PC-9 (cell line): Measurements from ENCODE around the gene DBX1. TPM values are rescaled to one million over a fixed set of nuclear protein-coding genes. Genes with fewer than 3 reads are reported as not detected.

Experiments
- BruUV-seq: library from RNA; stranded (reverse); fragments of 400-500 nt; replicated peaks from 2 replicates; lab custom pipeline; 2021; lab: Mats Ljungman, UMichigan
- CTCF ChIA-PET: fragments of 300-600 bp; sonication (Branson Sonifier 250); formaldehyde crosslinking; loops from one replicate; lab custom pipeline; 2022; ENCODE audit warnings: antibody characterized with exemption; lab: Charles Lee
- POLR2A ChIA-PET: fragments of 300-600 bp; sonication (Branson Sonifier 250); formaldehyde crosslinking; loops from one replicate; lab custom pipeline; 2022; ENCODE audit warnings: antibody characterized with exemption; ENCODE audit not compliant: unreplicated experiment; lab: Charles Lee
- DNase-seq, 2 experiments: peaks; one replicate each; pipeline versions ENCODE4 v3.0.0 to v3.0.0-alpha.2; 2015 to 2022; ENCODE audit warnings: mixed read lengths in 1 of 2
- H2AFZ ChIP-seq: fragments of 200-600 bp; sonication (generic); 2 replicates; pipeline ENCODE4 v1.8.1; 2017; ENCODE audit warnings: antibody characterized with exemption
- H3F3A ChIP-seq: fragments of 200-600 bp; sonication (generic); 2 replicates; pipeline ENCODE4 v1.8.1; 2017; ENCODE audit warnings: antibody characterized with exemption, mild to moderate bottlenecking, low read depth; ENCODE audit not compliant: insufficient read depth
- H3K27ac ChIP-seq: fragments of 200-600 bp; sonication (generic); 2 replicates; pipeline ENCODE4 v1.6.1; 2016; ENCODE audit warnings: mixed run types
- H3K27me3 ChIP-seq: fragments of 200-600 bp; sonication (generic); 2 replicates; pipeline ENCODE4 v1.6.1; 2016; ENCODE audit warnings: low read depth, mixed run types; ENCODE audit not compliant: insufficient read depth
- H3K36me3 ChIP-seq: fragments of 200-600 bp; sonication (generic); 2 replicates; pipeline ENCODE4 v1.6.1; 2016; ENCODE audit warnings: low read depth, mixed run types
- H3K4me1 ChIP-seq: fragments of 200-600 bp; sonication (generic); replicated peaks from 2 replicates; pipeline ENCODE4 v1.6.1; 2016; ENCODE audit warnings: mixed run types; ENCODE audit not compliant: insufficient read depth
- H3K4me2 ChIP-seq: fragments of 200-600 bp; sonication (generic); 2 replicates; pipeline ENCODE4 v1.6.1; 2017; ENCODE audit warnings: mixed run types
- H3K4me3 ChIP-seq: fragments of 200-600 bp; sonication (generic); 2 replicates; pipeline ENCODE4 v1.6.1; 2016; ENCODE audit warnings: mixed run types
- H3K79me2 ChIP-seq: fragments of 200-600 bp; sonication (generic); 2 replicates; pipeline ENCODE4 v1.6.1; 2017; ENCODE audit warnings: low read depth, mixed run types
- H3K9me2 ChIP-seq: fragments of 200-600 bp; sonication (generic); 2 replicates; pipeline ENCODE4 v1.8.1; 2017; ENCODE audit warnings: mild to moderate bottlenecking; ENCODE audit not compliant: insufficient read depth
- H3K9me3 ChIP-seq: fragments of 200-600 bp; sonication (generic); 2 replicates; pipeline ENCODE4 v1.8.1; 2016; ENCODE audit warnings: low read depth; ENCODE audit not compliant: insufficient read depth
- H4K20me1 ChIP-seq: fragments of 200-600 bp; sonication (generic); 2 replicates; pipeline ENCODE4 v1.8.1; 2017; ENCODE audit not compliant: insufficient read depth
- EZH2 ChIP-seq: fragments of 200-600 bp; sonication (generic); IDR thresholded peaks from 2 replicates; pipeline ENCODE4 v1.8.0; 2017; ENCODE audit warnings: antibody characterized with exemption, low read depth
- intact Hi-C: fragments of 100-400 bp; cut with micrococcal nuclease; formaldehyde crosslinking; loops from one replicate; pipeline ENCODE4 v1.10.0; 2022; ENCODE audit not compliant: unreplicated experiment
- total RNA-seq: library from RNA; stranded (reverse); gene quantifications from 2 replicates; pipeline ENCODE4 v1.2.3, GENCODE V29; 2021
- TF ChIP-seq, protein P1 (sequence below): fragments of 200-600 bp; sonication (generic); conservative IDR thresholded peaks from 2 replicates; pipeline ENCODE4 v1.6.1; 2017; ENCODE audit warnings: mixed run types, antibody characterized with exemption, mild to moderate bottlenecking, moderate library complexity

Gene DBX1
- total RNA-seq, 1 experiment from 2014 or later = not detected

DNA sequence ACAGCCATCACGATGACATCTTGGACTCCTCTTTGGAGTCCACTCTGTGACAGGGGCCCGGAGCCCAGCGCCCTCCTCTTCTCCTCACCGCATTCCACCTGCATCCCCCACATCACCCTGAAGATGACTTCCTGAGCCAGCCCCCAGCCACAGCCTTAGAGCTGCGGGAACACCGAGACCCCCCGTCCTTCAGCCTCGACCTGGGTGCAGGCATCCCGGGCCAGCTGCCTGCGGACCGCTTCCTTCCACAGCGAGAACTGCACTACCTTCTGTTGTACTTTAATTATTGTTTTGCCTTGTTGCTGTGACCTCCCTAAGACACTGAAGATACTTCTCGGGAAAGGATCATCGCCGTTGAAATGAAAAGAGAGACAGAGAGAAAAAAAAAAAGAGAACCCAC is 42.1 kb downstream of the DBX1 start:
- Histone ChIP-seq H3K36me3 (no peaks in the 10 kb centered on the region), H3K27ac (no peak overlapping the region), H3K79me2 (no peaks in the 10 kb centered on the region), H3K9me2 (no peaks in the 10 kb centered on the region), H3F3A (no peaks in the 10 kb centered on the region), H4K20me1 (no peaks in the 10 kb centered on the region), H2AFZ (no peak overlapping the region), H3K9me3 (no peaks in the 10 kb centered on the region), H3K27me3 (no peaks in the 10 kb centered on the region), H3K4me3 (no peak overlapping the region), H3K4me1 (0 out of 2 replicates have a peak, but pooled peaks cover under 1% of the 10 kb centered on the region), H3K4me2 (no peak overlapping the region)
- intact Hi-C loops = loop anchor here (10.0 kb wide), 1 partner anchor 373 kb away; no protein-coding TSS in a partner anchor
- no peak for TF ChIP-seq EZH2
- ChIA-PET CTCF (interaction anchor here (0.6 kb wide), 2 partner anchors 162 to 189 kb away, joined by 3 to 4 read pairs; no protein-coding TSS in a partner anchor), POLR2A (interaction anchor here (0.6 kb wide), 2 partner anchors 221 to 251 kb away, joined by 4 read pairs; no protein-coding TSS in a partner anchor)
- no TSS peak for BruUV-seq
- DNase-seq = no peak

DNA sequence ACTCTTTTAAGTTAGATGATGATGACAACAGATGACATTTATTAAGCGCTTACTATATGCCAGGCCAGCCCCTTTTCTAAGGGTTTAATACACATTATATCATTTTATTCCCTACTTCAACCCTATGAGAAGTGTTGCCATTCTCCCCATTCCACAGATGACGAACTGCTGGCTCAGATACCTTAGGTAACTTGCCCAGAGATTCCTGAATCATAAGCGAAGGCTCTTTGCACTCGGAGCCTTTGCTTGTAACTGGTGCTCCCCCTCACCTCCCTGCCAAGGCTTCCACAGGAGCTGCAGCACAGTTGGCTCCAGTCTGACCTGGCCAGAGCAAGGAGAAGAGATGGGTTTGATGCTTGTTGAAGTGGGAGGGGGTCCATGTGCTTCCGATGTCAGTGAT is 43.0 kb downstream of the DBX1 start:
- ChIA-PET CTCF (interaction anchor here (0.6 kb wide), 2 partner anchors 161 to 188 kb away, joined by 3 to 4 read pairs; no protein-coding TSS in a partner anchor), POLR2A (no interaction called here)
- Histone ChIP-seq H2AFZ (no peak overlapping the region), H3K9me3 (no peaks in the 10 kb centered on the region), H3F3A (peaks cover 5% of the 10 kb centered on the region; the same call in 1 of the 2 replicates), H3K36me3 (no peaks in the 10 kb centered on the region), H3K4me1 (peaks cover 10% of the 10 kb centered on the region), H3K27ac (no peak overlapping the region), H3K79me2 (no peaks in the 10 kb centered on the region), H3K4me2 (no peak overlapping the region), H3K27me3 (no peaks in the 10 kb centered on the region), H3K9me2 (no peaks in the 10 kb centered on the region), H3K4me3 (no peak overlapping the region), H4K20me1 (no peaks in the 10 kb centered on the region)
- DNase-seq = no peak
- TF ChIP-seq, protein P1, sequence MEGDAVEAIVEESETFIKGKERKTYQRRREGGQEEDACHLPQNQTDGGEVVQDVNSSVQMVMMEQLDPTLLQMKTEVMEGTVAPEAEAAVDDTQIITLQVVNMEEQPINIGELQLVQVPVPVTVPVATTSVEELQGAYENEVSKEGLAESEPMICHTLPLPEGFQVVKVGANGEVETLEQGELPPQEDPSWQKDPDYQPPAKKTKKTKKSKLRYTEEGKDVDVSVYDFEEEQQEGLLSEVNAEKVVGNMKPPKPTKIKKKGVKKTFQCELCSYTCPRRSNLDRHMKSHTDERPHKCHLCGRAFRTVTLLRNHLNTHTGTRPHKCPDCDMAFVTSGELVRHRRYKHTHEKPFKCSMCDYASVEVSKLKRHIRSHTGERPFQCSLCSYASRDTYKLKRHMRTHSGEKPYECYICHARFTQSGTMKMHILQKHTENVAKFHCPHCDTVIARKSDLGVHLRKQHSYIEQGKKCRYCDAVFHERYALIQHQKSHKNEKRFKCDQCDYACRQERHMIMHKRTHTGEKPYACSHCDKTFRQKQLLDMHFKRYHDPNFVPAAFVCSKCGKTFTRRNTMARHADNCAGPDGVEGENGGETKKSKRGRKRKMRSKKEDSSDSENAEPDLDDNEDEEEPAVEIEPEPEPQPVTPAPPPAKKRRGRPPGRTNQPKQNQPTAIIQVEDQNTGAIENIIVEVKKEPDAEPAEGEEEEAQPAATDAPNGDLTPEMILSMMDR = no peak
- TF ChIP-seq EZH2 = no peak
- no TSS peak for BruUV-seq
- intact Hi-C loops = loop anchor here (10.0 kb wide), 1 partner anchor 372 kb away; no protein-coding TSS in a partner anchor

DNA sequence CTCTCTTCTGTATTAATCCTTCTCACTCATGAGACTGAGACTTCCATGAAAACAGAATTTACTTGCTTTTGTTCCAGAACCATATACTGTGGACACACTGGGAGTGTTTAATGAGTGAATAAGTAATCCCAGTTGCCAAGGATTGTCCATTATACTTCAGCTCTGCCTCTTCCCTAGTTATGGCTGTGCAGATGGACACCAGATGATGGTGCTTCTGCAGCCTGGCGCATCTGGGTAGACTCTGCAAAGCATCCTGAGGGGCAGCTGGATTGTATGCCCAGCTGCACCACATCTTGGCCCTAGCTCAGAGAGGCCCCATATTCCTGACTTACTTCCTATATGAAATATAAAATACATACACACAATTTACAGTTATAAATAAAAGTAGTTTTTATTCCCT is 43.5 kb downstream of the DBX1 start:
- CTCF ChIA-PET = interaction anchor here (0.6 to 1.2 kb wide), 2 partner anchors 15 to 285 kb away, joined by 3 to 5 read pairs; no protein-coding TSS in a partner anchor
- no peaks in the 10 kb centered on the region for H4K20me1 ChIP-seq
- H3K9me2 ChIP-seq = no peaks in the 10 kb centered on the region
- H3K4me1 ChIP-seq = peaks cover 14% of the 10 kb centered on the region
- no peak overlapping the region for H3K27ac ChIP-seq
- H3F3A ChIP-seq = peaks cover 8% of the 10 kb centered on the region; the same call in 1 of the 2 replicates
- H3K36me3 ChIP-seq = no peaks in the 10 kb centered on the region
- no peaks in the 10 kb centered on the region for H3K79me2 ChIP-seq
- POLR2A ChIA-PET = no interaction called here
- no peak for DNase-seq
- no peak overlapping the region for H3K4me3 ChIP-seq
- H3K27me3 ChIP-seq = no peaks in the 10 kb centered on the region
- no TSS peak for BruUV-seq
- H3K9me3 ChIP-seq = no peaks in the 10 kb centered on the region
- no peak overlapping the region for H2AFZ ChIP-seq
- TF ChIP-seq EZH2 = no peak
- TF ChIP-seq, protein P1 = no peak
- intact Hi-C loops = loop anchor here (10.0 kb wide), 1 partner anchor 372 kb away; no protein-coding TSS in a partner anchor
- no peak overlapping the region for H3K4me2 ChIP-seq
